AG04450 (cell line): ENCODE results near the gene FYCO1. TPM values are rescaled to one million over a fixed set of nuclear protein-coding genes. Genes with fewer than 3 reads are reported as not detected.
A peak's percentile ranks its signal among the peaks of the same experiment; 100 is the strongest.

Experiments
- CTCF ChIA-PET: fragments of 300-600, 350-600 bp; formaldehyde crosslinking; extraction: SDS; loops from one replicate; lab custom pipeline; 2022; ENCODE audit warnings: antibody characterized with exemption, inconsistent platforms; lab: Charles Lee
- POLR2A ChIA-PET: fragments of 350-600 bp; formaldehyde crosslinking; extraction: SDS; loops from one replicate; lab custom pipeline; 2021; ENCODE audit warnings: antibody characterized with exemption, inconsistent platforms; lab: Yijun Ruan, JAX
- DNase-seq: peaks from one replicate; pipeline ENCODE4 v3.0.0-alpha.2; 2011; ENCODE audit warnings: low read depth, low spot score
- H3K27ac ChIP-seq: one replicate; pipeline ENCODE4 v1.5.1; 2012; ENCODE audit warnings: low read depth, low read length, control low read depth
- H3K27me3 ChIP-seq: one replicate; pipeline ENCODE4 v1.6.0; 2012; ENCODE audit warnings: low read length; ENCODE audit not compliant: control insufficient read depth, insufficient read depth
- H3K4me3 ChIP-seq: 2 replicates; pipeline ENCODE4 v1.5.1; 2011; ENCODE audit warnings: mild to moderate bottlenecking, low read depth, low read length, control low read depth
- H3K9me3 ChIP-seq: 2 replicates; pipeline ENCODE4 v1.5.1; 2012; ENCODE audit warnings: low read length; ENCODE audit not compliant: control insufficient read depth, insufficient read depth
- CTCF ChIP-seq: IDR thresholded peaks from 2 replicates; pipeline ENCODE4 v1.5.1; 2011; ENCODE audit warnings: low read depth, low read length, control low read depth, inconsistent platforms
- polyA plus RNA-seq: library from polyadenylated mRNA; depleted of rRNA; stranded (reverse); fragments of >200 nt; gene quantifications from 2 replicates; pipeline ENCODE4 v1.2.3, GENCODE V29; 2011

Gene FYCO1
- polyA plus RNA-seq, 1 experiment, result 14.3 TPM

DNA sequence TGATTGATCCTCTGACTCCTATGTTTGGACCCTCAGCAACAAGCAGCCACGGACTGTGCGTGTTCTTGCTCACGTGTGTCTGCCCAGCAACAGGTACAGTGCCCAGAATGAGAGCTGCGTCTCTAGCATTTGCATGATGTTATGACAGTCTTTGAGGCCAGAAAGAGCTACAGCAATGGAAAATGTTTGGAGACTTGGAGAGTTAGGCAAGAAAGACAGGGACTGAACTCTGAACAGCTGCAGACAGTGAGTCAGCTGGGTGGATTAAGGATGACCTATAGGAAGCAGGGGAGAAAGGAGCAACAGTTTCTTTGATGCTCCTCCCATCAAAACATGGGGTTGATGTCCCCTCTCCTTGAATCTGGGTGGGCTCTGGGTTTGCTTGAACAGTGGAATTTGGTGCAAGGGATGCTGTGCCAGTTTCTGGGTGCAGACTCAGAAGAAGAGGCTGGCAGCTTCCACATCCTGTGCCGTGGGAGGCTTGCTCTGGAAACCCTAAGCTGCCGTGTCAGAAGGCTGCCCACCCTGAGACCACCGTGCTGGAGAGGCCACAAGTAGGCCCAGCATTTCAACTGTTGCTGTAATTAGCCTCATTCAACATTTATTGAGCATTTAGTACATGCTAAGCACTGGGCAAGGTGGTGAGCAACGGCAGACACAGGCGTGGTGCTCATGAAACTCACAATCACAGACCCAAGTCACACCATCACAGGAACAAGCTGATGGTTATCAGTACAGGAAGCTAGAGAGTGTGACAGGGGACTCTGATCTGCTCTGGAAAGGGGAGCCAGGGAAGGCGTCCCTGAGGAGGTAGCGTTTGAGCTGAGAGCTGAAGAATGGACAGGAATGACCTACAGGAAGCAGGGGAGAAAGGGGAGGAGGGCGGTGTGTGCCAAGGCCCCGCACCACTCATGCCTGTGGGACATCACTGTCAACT is 87.6 kb downstream of the FYCO1 start:
- Histone ChIP-seq H3K27ac (peak overlapping the region; percentile 49), H3K4me3 (no peak overlapping the region), H3K27me3 (no peaks in the 10 kb centered on the region), H3K9me3 (peaks cover 3% of the 10 kb centered on the region; the same call in 1 of the 2 replicates)
- CTCF ChIA-PET, result interaction anchor here (0.6 to 2.9 kb wide), 7 partner anchors 21 to 170 kb away, joined by 3 to 12 read pairs (median 3); no protein-coding TSS in a partner anchor
- TF ChIP-seq CTCF, result no peak
- peak; percentile 33 for DNase-seq
- POLR2A ChIA-PET, result interaction anchor here (0.5 to 0.9 kb wide), 2 partner anchors 111 to 319 kb away, joined by 3 read pairs; no protein-coding TSS in a partner anchor

DNA sequence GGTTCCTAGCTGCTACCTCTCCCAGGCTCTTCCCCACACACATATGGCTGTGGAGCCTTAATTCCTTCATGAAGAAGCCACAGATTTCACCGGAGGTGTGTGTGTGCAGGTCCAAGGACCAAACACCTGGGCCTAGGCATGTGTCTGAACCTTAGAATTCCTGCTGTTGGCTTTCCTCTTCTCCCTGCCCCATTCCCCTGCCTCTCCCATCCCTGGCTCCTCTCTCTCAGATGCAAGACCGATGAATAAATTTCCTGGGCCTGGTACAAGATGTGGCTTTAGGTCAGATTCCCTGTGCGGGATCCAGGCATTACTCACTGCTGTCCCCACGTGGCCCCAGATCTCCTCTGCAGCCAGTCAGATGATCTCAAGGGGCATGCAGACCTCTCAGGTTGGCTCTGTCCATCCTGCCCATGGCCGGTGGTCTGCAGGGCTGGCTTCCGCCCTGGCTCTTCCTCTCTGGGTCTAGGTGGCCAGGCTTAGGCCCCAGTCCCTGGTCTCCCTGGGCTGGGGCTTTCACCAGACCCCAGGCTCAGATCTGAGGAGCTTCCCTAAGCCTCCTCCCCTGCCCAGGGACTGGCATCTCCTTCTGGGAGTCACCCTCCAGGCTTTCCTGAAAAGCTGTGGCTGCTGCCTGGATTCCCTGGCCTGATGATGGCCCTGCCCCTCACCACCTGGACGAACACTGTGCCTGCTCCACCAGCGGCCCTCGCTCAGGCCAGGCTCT is 88.8 kb downstream of the FYCO1 start:
- H3K27ac ChIP-seq, result no peak overlapping the region
- peaks cover 3% of the 10 kb centered on the region; the same call in 1 of the 2 replicates for H3K9me3 ChIP-seq
- TF ChIP-seq CTCF, result peak; percentile 66
- CTCF ChIA-PET, result interaction anchor here (0.6 to 2.9 kb wide), 6 partner anchors 9 to 171 kb away, joined by 3 to 12 read pairs (median 3); no protein-coding TSS in a partner anchor
- no peak overlapping the region for H3K4me3 ChIP-seq
- peaks cover 7% of the 10 kb centered on the region for H3K27me3 ChIP-seq
- peak; percentile 44 for DNase-seq
- POLR2A ChIA-PET, result no interaction called here

DNA sequence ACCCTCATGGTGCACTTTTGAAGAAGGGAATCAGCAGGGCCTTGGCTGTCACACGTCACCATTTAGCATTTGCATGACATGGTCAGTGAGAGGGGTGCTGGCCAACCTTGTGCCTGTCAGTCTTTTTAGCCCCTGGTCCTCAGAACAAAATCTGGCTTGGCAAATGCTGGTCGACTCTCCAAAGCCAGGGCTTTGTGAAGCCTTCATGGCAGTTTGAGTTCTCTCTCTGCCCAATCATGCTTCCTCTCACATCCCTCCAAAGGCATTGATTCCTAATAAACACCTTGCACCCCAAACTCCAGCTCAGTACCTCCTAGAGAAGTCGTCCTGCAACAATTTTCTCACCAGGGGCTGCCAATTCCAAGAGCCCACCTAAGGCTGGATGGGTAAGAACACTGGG is 89.9 kb downstream of the FYCO1 start:
- CTCF ChIA-PET, result no interaction called here
- no peak for TF ChIP-seq CTCF
- peaks cover 3% of the 10 kb centered on the region; the same call in 1 of the 2 replicates for H3K9me3 ChIP-seq
- H3K27me3 ChIP-seq, result peaks cover 9% of the 10 kb centered on the region
- POLR2A ChIA-PET, result no interaction called here
- no peak overlapping the region for H3K27ac ChIP-seq
- H3K4me3 ChIP-seq, result no peak overlapping the region
- DNase-seq, result no peak

DNA sequence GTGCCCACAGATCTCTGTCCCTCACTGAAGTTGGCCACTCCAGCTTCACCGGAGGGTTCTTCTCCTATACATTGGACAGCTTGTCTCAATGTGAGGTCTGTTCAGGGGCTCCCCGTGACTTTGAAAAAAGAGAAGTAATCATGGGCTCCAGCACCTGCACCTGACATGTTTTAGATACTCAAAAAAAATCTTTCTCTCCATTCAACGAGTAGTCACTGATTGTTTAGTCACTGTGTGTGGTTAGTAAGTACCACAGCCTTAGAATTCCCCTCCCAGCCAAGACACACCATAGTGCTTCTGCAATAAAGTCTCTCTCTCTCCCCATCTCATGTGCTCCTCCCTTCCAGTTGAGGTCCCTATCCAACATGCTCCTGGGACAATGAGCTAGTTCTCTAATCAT is 90.7 kb downstream of the FYCO1 start:
- POLR2A ChIA-PET, result no interaction called here
- CTCF ChIA-PET, result no interaction called here

More for the DNA sequence above, 90.7 kb downstream of the FYCO1 start:
- no peak for TF ChIP-seq CTCF
- Histone ChIP-seq H3K27ac (no peak overlapping the region), H3K27me3 (peaks cover 9% of the 10 kb centered on the region), H3K4me3 (no peak overlapping the region), H3K9me3 (peaks cover 3% of the 10 kb centered on the region; the same call in 1 of the 2 replicates)
- no peak for DNase-seq
